Measurements from ENCODE around the gene EID2. TPM values are rescaled to one million over a fixed set of nuclear protein-coding genes. Genes with fewer than 3 reads are reported as not detected.

Gene EID2
- total and polyA plus RNA-seq, 2 of the 4 experiments (the other 2 are of a cell fraction) = 5.7 to 9.8 TPM

DNA sequence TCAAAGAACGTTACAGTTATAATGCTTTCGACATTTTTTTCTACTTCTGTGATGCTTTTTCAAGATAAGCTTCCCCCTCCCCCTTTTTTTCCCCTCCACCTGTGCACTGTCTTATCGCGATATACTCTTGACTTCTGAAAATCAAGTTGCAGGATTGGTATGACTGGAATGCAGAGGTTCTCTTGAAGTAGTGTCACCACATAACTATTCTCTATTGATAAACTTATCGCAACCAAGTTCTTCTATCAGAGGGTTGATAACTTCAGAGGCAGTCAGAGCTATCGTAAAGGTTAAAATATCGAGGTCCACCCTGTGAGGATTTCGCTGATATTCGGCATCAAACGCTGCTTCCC lies 820 bp downstream of the EID2 start:
- in situ Hi-C loops (cut with MboI; ENCODE audit: low sequenced_read_pairs) = no loop called here
- no peak overlapping the region for H2BK15ac ChIP-seq (ENCODE audit: low read depth, low read length)

More for the DNA sequence above, 820 bp downstream of the EID2 start:
- Histone ChIP-seq H3K18ac (ENCODE audit: low read depth, low read length) (peak overlapping the region; percentile 63), H2BK5ac (ENCODE audit: low read depth, low read length, poor library complexity, severe bottlenecking) (peak overlapping the region; percentile 94), H3K27me3 (ENCODE audit: control insufficient read depth, insufficient read depth, low read length) (no peaks in the 10 kb centered on the region), H4K20me1 (ENCODE audit: insufficient read depth, low read length) (peaks cover 3% of the 10 kb centered on the region; the same call in 1 of the 2 replicates), H3K4me3 (ENCODE audit: insufficient read depth, low read depth, low read length) (peak overlapping the region; percentile 89), H3K14ac (replicated peaks; ENCODE audit: low read depth, low read length) (peak overlapping the region; percentile 92), H3K36me3 (ENCODE audit: control insufficient read depth, insufficient read depth, low read length) (no peaks in the 10 kb centered on the region), H4K5ac (ENCODE audit: low read depth, low read length) (peak overlapping the region; percentile 46; the same call in 1 of the 2 replicates), H4K91ac (ENCODE audit: insufficient read depth, low read depth, low read length) (peak overlapping the region; percentile 30; the same call in 1 of the 2 replicates), H2BK20ac (ENCODE audit: low read depth, low read length) (no peak overlapping the region), H3K4ac (ENCODE audit: low read depth, low read length) (peak overlapping the region; percentile 88), H3K4me1 (ENCODE audit: control insufficient read depth, insufficient read depth, low read length) (no peaks in the 10 kb centered on the region), H3K9me1 (ENCODE audit: insufficient read depth, low read length) (no peaks in the 10 kb centered on the region), H3K56ac (ENCODE audit: extremely low read depth, insufficient read depth, low read length) (peak overlapping the region; percentile 92), H3K9ac (ENCODE audit: low read depth, low read length) (peak overlapping the region; percentile 99), H3K27ac (ENCODE audit: insufficient read depth, low read length) (peak overlapping the region; percentile 91), H2AFZ (replicated peaks; ENCODE audit: low read length, poor library complexity) (peak overlapping the region; percentile 100), H3K79me1 (ENCODE audit: low read depth in 1 of 2, low read length in 2 of 2) (peaks cover 0 to 25% of the 10 kb centered on the region in 2 experiments; a peak in 3 of 4 replicates), H4K8ac (ENCODE audit: low read depth in 2 of 2, low read length in 2 of 2) (peak overlapping the region; percentile 13 to 65; a peak in 3 of 4 replicates), H3K4me2 (ENCODE audit: low read depth, low read length) (peak overlapping the region; percentile 95), H3K23ac (ENCODE audit: low read depth, low read length) (peak overlapping the region; percentile 98), H2BK120ac (ENCODE audit: low read depth, low read length) (no peak overlapping the region), H2AK9ac (replicated peaks; ENCODE audit: low read depth, low read length, poor library complexity) (peak overlapping the region; percentile 76), H3K9me3 (ENCODE audit: control insufficient read depth, insufficient read depth, low read length) (no peaks in the 10 kb centered on the region), H2AK5ac (ENCODE audit: low read depth, low read length) (0 out of 2 replicates have a peak overlapping the region, but pooled peaks have one; percentile 69)
- intact Hi-C loops (cut with micrococcal nuclease) (no loop called here), dilution Hi-C loops (cut with HindIII; ENCODE audit: low sequenced_read_pairs, unreplicated experiment) (no loop called here)
- CTCF ChIA-PET = interaction anchor here (1.8 kb wide), 1 partner anchor 99 kb away, joined by 8 read pairs; no protein-coding TSS in a partner anchor
- BruUV-seq (replicated peaks) = TSS peak; percentile 80
- peak; percentile 3 for ATAC-seq (ENCODE audit: low read depth)
- WGBS, 2 experiments (ENCODE audit: extremely low coverage in 2 of 2, insufficient read length in 1 of 2) = 0% methylated on average over 5 of the region's 10 CpGs; no CpG with 5 or more reads in 1 of the 2 experiments
- TF ChIP-seq MAZ (IDR thresholded peaks at IDR 0.05; ENCODE audit: borderline replicate concordance, low read depth, low read length) (no peak), RAD21 (IDR thresholded peaks at IDR 0.05; ENCODE audit: low read length) (no peak), SMC3 (IDR thresholded peaks at IDR 0.05; ENCODE audit: low read depth, low read length) (no peak), CHD1 (IDR thresholded peaks at IDR 0.05; ENCODE audit: low read depth, low read length) (no peak), POLR2A (IDR thresholded peaks at IDR 0.05; ENCODE audit: low read depth, low read length) (no peak), FOS (IDR thresholded peaks at IDR 0.05; ENCODE audit: low read depth, low read length) (no peak)
- TF ChIP-seq, protein P1, sequence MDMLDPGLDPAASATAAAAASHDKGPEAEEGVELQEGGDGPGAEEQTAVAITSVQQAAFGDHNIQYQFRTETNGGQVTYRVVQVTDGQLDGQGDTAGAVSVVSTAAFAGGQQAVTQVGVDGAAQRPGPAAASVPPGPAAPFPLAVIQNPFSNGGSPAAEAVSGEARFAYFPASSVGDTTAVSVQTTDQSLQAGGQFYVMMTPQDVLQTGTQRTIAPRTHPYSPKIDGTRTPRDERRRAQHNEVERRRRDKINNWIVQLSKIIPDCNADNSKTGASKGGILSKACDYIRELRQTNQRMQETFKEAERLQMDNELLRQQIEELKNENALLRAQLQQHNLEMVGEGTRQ (IDR thresholded peaks at IDR 0.05; ENCODE audit: low read depth, low read length) = no peak
- TF ChIP-seq, protein P2, sequence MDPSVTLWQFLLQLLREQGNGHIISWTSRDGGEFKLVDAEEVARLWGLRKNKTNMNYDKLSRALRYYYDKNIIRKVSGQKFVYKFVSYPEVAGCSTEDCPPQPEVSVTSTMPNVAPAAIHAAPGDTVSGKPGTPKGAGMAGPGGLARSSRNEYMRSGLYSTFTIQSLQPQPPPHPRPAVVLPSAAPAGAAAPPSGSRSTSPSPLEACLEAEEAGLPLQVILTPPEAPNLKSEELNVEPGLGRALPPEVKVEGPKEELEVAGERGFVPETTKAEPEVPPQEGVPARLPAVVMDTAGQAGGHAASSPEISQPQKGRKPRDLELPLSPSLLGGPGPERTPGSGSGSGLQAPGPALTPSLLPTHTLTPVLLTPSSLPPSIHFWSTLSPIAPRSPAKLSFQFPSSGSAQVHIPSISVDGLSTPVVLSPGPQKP (IDR thresholded peaks at IDR 0.05; ENCODE audit: borderline replicate concordance, low read depth, low read length) = no peak
- POLR2A ChIA-PET (ENCODE audit: unreplicated experiment) = interaction anchor here (0.6 kb wide), 1 partner anchor 294 kb away, joined by 3 read pairs; no protein-coding TSS in a partner anchor
- peak; percentile 54 for DNase-seq

Measured in IMR-90 (cell line).